ENCODE data around the gene MBNL2. TPM values are rescaled to one million over a fixed set of nuclear protein-coding genes. Genes with fewer than 3 reads are reported as not detected.

Gene MBNL2
- total and polyA plus RNA-seq, 2 of the 4 experiments (the other 2 are of a cell fraction), result 26.9 to 103 TPM

DNA sequence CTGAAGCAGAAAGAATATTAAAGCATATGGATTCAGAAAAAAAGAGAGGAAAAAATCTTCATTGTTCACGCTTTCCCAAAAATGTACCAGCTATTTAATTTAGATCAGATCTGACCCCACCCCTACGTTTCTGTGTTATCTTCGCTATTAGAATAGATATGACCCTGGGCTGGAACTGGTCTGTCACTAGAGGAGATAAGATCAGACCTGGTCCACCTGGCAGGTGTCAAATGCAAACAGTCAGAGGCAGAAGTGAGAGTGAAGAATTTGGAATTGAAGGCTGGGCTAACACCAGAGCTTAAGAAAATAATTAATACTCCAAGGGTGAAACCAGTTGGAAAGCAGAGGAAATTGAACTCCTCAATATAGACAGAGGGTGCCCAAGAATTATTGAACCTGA, 30.0 kb upstream of the MBNL2 start:
- H3K18ac ChIP-seq (ENCODE audit: low read depth, low read length), result no peak overlapping the region
- H3K9me1 ChIP-seq (ENCODE audit: insufficient read depth, low read length), result peaks cover 3% of the 10 kb centered on the region; the same call in 1 of the 2 replicates
- H3K9me3 ChIP-seq (ENCODE audit: control insufficient read depth, insufficient read depth, low read length), result no peaks in the 10 kb centered on the region
- H2BK20ac ChIP-seq (ENCODE audit: low read depth, low read length), result peak overlapping the region; percentile 21; the same call in 1 of the 2 replicates
- H4K5ac ChIP-seq (ENCODE audit: low read depth, low read length), result no peak overlapping the region
- H4K20me1 ChIP-seq (ENCODE audit: insufficient read depth, low read length), result no peaks in the 10 kb centered on the region
- H3K23ac ChIP-seq (ENCODE audit: low read depth, low read length), result no peak overlapping the region
- ChIA-PET POLR2A (ENCODE audit: unreplicated experiment) (no interaction called here), CTCF (interaction anchor here (0.7 to 1.1 kb wide), 2 partner anchors 16 to 561 kb away, joined by 3 read pairs; no protein-coding TSS in a partner anchor)
- no peak overlapping the region for H3K27ac ChIP-seq (ENCODE audit: insufficient read depth, low read length)
- no TSS peak for BruUV-seq (replicated peaks)
- no peak overlapping the region for H2AK5ac ChIP-seq (ENCODE audit: low read depth, low read length)
- H3K56ac ChIP-seq (ENCODE audit: extremely low read depth, insufficient read depth, low read length), result no peak overlapping the region
- no peaks in the 10 kb centered on the region for H3K36me3 ChIP-seq (ENCODE audit: control insufficient read depth, insufficient read depth, low read length)
- ATAC-seq (ENCODE audit: low read depth), result no peak
- dilution Hi-C loops (cut with HindIII; ENCODE audit: low sequenced_read_pairs, unreplicated experiment) (no loop called here), intact Hi-C loops (cut with micrococcal nuclease) (no loop called here), in situ Hi-C loops (cut with MboI; ENCODE audit: low sequenced_read_pairs) (no loop called here)
- H4K91ac ChIP-seq (ENCODE audit: insufficient read depth, low read depth, low read length), result no peak overlapping the region; the same call in 1 of the 2 replicates
- H2AFZ ChIP-seq (replicated peaks; ENCODE audit: low read length, poor library complexity), result no peak overlapping the region
- WGBS, 2 experiments (ENCODE audit: extremely low coverage in 2 of 2, insufficient read length in 1 of 2), result 100% methylated on average over 1 of the region's 3 CpGs; no CpG with 5 or more reads in 1 of the 2 experiments
- no peak overlapping the region for H4K8ac ChIP-seq (ENCODE audit: low read depth in 2 of 2, low read length in 2 of 2)
- H3K9ac ChIP-seq (ENCODE audit: low read depth, low read length), result no peak overlapping the region
- no peak overlapping the region for H3K4me3 ChIP-seq (ENCODE audit: insufficient read depth, low read depth, low read length)
- TF ChIP-seq CEBPB (IDR thresholded peaks at IDR 0.05; ENCODE audit: low read depth, low read length), result no peak
- TF ChIP-seq, protein P1, sequence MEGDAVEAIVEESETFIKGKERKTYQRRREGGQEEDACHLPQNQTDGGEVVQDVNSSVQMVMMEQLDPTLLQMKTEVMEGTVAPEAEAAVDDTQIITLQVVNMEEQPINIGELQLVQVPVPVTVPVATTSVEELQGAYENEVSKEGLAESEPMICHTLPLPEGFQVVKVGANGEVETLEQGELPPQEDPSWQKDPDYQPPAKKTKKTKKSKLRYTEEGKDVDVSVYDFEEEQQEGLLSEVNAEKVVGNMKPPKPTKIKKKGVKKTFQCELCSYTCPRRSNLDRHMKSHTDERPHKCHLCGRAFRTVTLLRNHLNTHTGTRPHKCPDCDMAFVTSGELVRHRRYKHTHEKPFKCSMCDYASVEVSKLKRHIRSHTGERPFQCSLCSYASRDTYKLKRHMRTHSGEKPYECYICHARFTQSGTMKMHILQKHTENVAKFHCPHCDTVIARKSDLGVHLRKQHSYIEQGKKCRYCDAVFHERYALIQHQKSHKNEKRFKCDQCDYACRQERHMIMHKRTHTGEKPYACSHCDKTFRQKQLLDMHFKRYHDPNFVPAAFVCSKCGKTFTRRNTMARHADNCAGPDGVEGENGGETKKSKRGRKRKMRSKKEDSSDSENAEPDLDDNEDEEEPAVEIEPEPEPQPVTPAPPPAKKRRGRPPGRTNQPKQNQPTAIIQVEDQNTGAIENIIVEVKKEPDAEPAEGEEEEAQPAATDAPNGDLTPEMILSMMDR (conservative IDR thresholded peaks at IDR 0.05; ENCODE audit: low read depth, low read length), result no peak
- no peak for TF ChIP-seq BHLHE40 (IDR thresholded peaks at IDR 0.05; ENCODE audit: low read depth, low read length)
- TF ChIP-seq RAD21 (IDR thresholded peaks at IDR 0.05; ENCODE audit: low read length), result no peak
- no peak for TF ChIP-seq FOS (IDR thresholded peaks at IDR 0.05; ENCODE audit: low read depth, low read length)
- TF ChIP-seq, protein P2, sequence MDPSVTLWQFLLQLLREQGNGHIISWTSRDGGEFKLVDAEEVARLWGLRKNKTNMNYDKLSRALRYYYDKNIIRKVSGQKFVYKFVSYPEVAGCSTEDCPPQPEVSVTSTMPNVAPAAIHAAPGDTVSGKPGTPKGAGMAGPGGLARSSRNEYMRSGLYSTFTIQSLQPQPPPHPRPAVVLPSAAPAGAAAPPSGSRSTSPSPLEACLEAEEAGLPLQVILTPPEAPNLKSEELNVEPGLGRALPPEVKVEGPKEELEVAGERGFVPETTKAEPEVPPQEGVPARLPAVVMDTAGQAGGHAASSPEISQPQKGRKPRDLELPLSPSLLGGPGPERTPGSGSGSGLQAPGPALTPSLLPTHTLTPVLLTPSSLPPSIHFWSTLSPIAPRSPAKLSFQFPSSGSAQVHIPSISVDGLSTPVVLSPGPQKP (IDR thresholded peaks at IDR 0.05; ENCODE audit: borderline replicate concordance, low read depth, low read length), result no peak
- no peak for TF ChIP-seq RCOR1 (IDR thresholded peaks at IDR 0.05; ENCODE audit: insufficient replicate concordance, low read length)
- TF ChIP-seq MAZ (IDR thresholded peaks at IDR 0.05; ENCODE audit: borderline replicate concordance, low read depth, low read length), result no peak
- TF ChIP-seq MAFK (IDR thresholded peaks at IDR 0.05; ENCODE audit: low read depth, low read length), result no peak
- no peak for TF ChIP-seq CHD1 (IDR thresholded peaks at IDR 0.05; ENCODE audit: low read depth, low read length)
- TF ChIP-seq POLR2A (IDR thresholded peaks at IDR 0.05; ENCODE audit: low read depth, low read length), result no peak
- no peak for TF ChIP-seq NFE2L2 (IDR thresholded peaks at IDR 0.05; ENCODE audit: low read depth, low read length)
- H2BK15ac ChIP-seq (ENCODE audit: low read depth, low read length), result 0 out of 3 replicates have a peak overlapping the region, but pooled peaks have one; percentile 52
- no peak overlapping the region for H2BK5ac ChIP-seq (ENCODE audit: low read depth, low read length, poor library complexity, severe bottlenecking)
- H3K4me1 ChIP-seq (ENCODE audit: control insufficient read depth, insufficient read depth, low read length), result peaks cover 13% of the 10 kb centered on the region
- H2AK9ac ChIP-seq (replicated peaks; ENCODE audit: low read depth, low read length, poor library complexity), result no peak overlapping the region
- H3K4me2 ChIP-seq (ENCODE audit: low read depth, low read length), result no peak overlapping the region
- H3K79me1 ChIP-seq (ENCODE audit: low read depth in 1 of 2, low read length in 2 of 2), result no peaks in the 10 kb centered on the region
- H3K4ac ChIP-seq (ENCODE audit: low read depth, low read length), result no peak overlapping the region
- H2BK120ac ChIP-seq (ENCODE audit: low read depth, low read length), result 0 out of 2 replicates have a peak overlapping the region, but pooled peaks have one; percentile 9
- H3K27me3 ChIP-seq (ENCODE audit: control insufficient read depth, insufficient read depth, low read length), result no peaks in the 10 kb centered on the region
- DNase-seq, result no peak
- H3K14ac ChIP-seq (replicated peaks; ENCODE audit: low read depth, low read length), result no peak overlapping the region

Measured in IMR-90 (cell line).